Ovary (tissue), 3 donors: Measurements from ENCODE around the gene MYO1C.

Experiments
- CTCF ChIP-seq, 3 donors: fragments of 450-650 bp in 2 of 3; fragments of 200-600 bp in 1 of 3; IDR thresholded peaks; one replicate each; pipeline versions ENCODE4 v1.5.1 to v1.8.0; 2016 to 2022; ENCODE audit warnings: antibody characterized with exemption in 3 of 3, mild to moderate bottlenecking in 1 of 3
- POLR2A ChIP-seq: fragments of 450-650 bp; IDR thresholded peaks from one replicate; pipeline ENCODE4 v1.6.1; 2017; ENCODE audit warnings: antibody characterized with exemption, mild to moderate bottlenecking, moderate library complexity
- donor health status: DM: no; HTN: no; CAD: no.

- TF ChIP-seq POLR2A = no peak
- TF ChIP-seq CTCF (IDR thresholded peaks at IDR 0.05) = no peak
Measured at GRCh38 chr17:1481736-1482135, 10.8 kb downstream of the MYO1C start.
